GM21360 (cell line): ENCODE measurements around the gene CYP2D6.

Source experiments
- ATAC-seq: cut with Tn5 transposase; IDR thresholded peaks from one replicate; pipeline ENCODE4 v1.9.1; 2021; ENCODE audit warnings: mild to moderate bottlenecking, moderate library complexity; ENCODE audit not compliant: unreplicated experiment

CYP2D6 gene

DNA sequence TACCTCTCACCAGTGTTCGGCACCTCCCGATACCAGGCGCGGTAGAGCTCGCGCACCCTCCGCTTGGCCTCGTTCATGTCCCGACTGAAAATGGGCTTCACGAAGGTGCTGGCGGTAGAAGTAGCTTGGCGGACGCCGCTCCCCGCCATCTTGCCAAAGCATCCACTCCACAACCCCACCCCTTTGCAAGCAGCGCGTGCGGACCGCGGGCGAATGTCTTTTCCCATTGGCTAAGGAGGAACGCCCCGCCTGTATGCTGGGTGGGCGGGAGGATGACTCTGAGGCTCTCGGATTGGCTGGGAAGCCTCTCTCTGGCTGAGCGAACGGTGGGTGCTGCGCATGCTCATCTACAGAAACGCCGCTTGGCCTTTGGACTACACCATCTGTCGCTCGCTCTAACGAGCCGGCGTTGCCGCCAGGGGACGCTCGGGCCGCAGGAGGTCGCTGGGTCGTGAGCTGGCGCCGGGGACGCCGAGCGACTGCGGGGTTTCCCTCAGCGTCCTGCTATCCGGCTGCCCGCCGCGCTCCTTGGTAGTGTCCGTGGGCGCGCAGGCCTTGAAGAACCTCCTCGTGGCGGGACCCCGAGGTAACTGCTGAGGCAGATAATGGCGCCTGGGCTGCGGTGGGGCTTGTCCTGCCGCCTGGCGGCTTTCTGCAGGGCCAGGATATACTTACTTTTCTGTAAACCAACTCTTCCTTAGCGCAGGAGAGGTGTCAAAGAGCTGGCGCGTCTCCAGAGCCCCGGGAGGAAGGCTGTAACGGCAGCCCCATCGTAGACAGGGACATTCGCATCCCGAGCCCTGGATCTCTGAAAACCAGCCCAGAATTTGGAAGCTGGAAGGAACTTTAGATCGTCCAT lies 39.8 kb downstream of the CYP2D6 start, which contains the start of gene NDUFA6:
TSS of gene NDUFA6 (minus strand) at position 177 of the 859 bp plus-strand sequence. CDS start at position 149, 28 bp downstream.
- peak; percentile 88 for ATAC-seq

DNA sequence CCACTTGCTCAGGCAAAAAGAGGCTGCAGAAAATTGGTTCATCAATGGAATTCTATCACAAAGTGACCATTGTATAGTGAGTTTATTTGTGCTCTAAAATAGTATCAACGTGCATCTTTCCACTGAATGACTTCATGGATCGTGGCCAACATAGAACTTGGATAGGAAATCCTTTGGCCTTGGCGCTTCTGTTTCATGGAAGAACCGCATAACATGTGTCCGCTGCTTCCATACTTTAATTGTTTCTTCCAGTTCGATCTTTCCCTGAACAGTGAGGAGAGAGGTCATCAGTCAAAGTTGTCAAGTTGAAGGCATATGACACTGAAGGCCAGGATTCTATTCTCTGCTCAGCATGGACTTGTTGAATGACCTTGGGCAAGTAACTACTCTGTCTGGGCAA lies 44.6 kb downstream of the CYP2D6 start:
- ATAC-seq: no peak

DNA sequence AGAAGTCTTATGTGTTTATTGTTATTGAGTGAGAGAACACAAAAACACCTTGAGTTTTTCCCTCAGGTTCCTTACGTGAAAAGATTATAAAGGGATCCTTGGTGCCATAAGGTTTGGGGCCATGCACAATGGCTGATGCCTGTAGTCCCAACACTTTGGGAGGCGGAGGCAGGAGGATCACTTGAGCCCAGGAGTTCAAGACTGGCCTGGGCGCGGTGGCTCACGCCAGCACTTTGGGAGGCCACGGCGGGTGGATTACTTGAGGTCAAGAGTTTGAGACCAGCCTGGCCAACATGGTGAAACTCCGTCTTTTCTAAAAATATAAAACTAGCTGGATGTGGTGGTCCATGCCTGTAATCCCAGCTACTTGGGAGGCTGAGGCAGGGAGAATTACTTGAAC lies 45.7 kb downstream of the CYP2D6 start:
- no peak for ATAC-seq

DNA sequence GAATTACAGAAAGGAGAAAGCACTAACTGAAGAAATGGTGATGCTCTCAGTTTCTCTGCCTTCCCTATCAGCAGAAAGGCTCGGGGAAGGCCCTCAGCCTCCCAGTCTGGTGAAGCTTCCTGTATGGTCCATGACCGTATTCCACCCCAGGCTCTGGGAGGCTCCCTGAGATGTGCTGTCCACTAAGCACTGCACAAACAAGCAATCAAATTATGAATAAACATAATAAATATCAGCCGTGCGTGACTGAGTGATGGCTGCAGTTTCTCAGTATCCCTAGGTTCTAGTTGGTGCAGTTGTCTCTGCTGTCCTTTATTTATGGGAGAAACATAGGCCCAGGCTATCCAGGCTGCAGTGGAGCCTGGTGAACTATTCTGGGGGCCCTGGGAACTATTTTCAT lies 47.5 kb downstream of the CYP2D6 start:
- ATAC-seq: no peak

GRCh38 chr22:42080287-42080686 lies 50.3 kb downstream of the CYP2D6 start:
- no peak for ATAC-seq

- peak; percentile 78 for ATAC-seq
Observed at GRCh38 chr22:42079319-42080251, 51.0 kb downstream of the CYP2D6 start, which contains the start of gene SMDT1. Gene SMDT1 (plus strand): TSS chr22:42079700. CDS start chr22:42079769, 69 bp downstream.

- ATAC-seq: no peak
Observed at GRCh38 chr22:42078469-42079318, 51.9 kb downstream of the CYP2D6 start.

DNA sequence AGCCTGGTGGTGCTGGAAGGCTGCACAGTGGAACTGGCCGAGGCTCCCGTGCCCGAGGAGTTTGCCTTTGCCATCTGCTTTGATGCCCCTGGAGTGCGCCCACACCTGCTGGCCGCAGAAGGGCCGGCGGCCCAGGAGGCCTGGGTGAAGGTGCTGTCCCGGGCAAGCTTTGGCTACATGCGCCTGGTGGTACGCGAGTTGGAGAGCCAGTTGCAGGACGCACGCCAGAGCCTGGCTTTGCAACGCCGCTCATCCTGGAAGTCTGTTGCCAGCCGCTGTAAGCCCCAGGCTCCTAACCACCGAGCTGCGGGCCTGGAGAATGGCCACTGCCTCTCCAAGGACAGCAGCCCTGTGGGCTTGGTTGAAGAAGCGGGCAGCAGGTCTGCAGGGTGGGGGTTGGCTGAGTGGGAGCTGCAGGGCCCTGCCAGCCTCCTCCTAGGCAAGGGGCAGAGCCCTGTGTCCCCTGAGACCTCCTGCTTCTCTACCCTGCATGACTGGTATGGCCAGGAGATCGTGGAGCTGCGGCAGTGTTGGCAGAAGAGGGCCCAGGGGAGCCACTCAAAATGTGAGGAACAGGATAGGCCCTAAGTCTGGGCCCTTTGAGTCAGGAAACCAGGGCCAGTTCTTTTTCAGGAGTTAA lies 53.0 kb downstream of the CYP2D6 start:
- ATAC-seq: no peak

- ATAC-seq: no peak
Observed at GRCh38 chr22:42076764-42077485, 53.7 kb downstream of the CYP2D6 start.
